ENCODE data around the gene EXOC3L2. TPM values are rescaled to one million over a fixed set of nuclear protein-coding genes. Genes with fewer than 3 reads are reported as not detected.

The EXOC3L2 gene
- total and polyA plus RNA-seq, 10 of the 15 experiments (the other 5 are each of a cell fraction or from before 2014, with no cell fraction given), result not detected

DNA sequence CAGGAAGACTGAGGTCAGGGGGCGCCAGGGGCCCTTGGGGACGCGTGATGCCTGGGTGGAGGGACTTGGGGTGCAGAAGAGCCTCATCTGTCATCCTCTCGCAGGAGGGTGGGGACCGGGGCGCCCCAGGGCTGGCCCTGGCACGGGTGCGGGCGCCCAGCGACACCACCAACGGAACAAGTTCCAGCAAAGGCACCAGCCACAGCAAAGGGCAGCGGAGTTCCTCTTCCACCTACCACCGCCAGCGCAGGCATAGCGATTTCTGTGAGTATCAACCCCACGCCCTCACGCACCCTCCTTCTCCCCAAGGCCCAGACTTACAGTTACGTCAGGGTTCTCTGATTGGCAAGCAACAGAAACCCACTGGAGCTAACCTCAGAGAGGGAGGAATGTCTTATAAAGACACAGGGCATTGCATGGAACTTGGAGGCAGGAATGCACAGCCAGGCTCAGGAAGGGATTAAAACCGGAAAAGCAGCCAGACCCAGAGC is 35.3 kb upstream of the EXOC3L2 start:
- intact Hi-C loops (cut with micrococcal nuclease; ENCODE audit: unreplicated experiment), result no loop called here
- Histone ChIP-seq H3K27ac (ENCODE audit: control insufficient read depth, insufficient read depth) (no peak overlapping the region), H3K9me3 (replicated peaks; ENCODE audit: control insufficient read depth, insufficient read depth, low read length) (no peaks in the 10 kb centered on the region), H3K9ac (ENCODE audit: control insufficient read depth, insufficient read depth, low read length) (no peak overlapping the region), H3K27me3 (replicated peaks in 1 of 2; ENCODE audit: control insufficient read depth in 2 of 2, insufficient read depth in 2 of 2, low read length in 1 of 2) (no peaks in the 10 kb centered on the region), H3K79me2 (ENCODE audit: control insufficient read depth, insufficient read depth, low read length) (no peaks in the 10 kb centered on the region), H3K4me2 (ENCODE audit: control insufficient read depth, insufficient read depth) (no peak overlapping the region), H3K4me3 (no peak overlapping the region), H4K20me1 (ENCODE audit: control insufficient read depth, insufficient read depth) (no peaks in the 10 kb centered on the region), H3K4me1 (ENCODE audit: control insufficient read depth, insufficient read depth, low read length) (no peaks in the 10 kb centered on the region), H2AFZ (ENCODE audit: control insufficient read depth, low read depth, low read length) (no peak overlapping the region), H3K36me3 (ENCODE audit: control insufficient read depth in 2 of 2, insufficient read depth in 2 of 2, low read length in 1 of 2) (peaks cover 0 to 2% of the 10 kb centered on the region in 2 experiments; a peak in 3 of 4 replicates)
- no peak for TF ChIP-seq RFX5 (IDR thresholded peaks at IDR 0.05; ENCODE audit: low read depth, low read length)
- TF ChIP-seq, protein P1, sequence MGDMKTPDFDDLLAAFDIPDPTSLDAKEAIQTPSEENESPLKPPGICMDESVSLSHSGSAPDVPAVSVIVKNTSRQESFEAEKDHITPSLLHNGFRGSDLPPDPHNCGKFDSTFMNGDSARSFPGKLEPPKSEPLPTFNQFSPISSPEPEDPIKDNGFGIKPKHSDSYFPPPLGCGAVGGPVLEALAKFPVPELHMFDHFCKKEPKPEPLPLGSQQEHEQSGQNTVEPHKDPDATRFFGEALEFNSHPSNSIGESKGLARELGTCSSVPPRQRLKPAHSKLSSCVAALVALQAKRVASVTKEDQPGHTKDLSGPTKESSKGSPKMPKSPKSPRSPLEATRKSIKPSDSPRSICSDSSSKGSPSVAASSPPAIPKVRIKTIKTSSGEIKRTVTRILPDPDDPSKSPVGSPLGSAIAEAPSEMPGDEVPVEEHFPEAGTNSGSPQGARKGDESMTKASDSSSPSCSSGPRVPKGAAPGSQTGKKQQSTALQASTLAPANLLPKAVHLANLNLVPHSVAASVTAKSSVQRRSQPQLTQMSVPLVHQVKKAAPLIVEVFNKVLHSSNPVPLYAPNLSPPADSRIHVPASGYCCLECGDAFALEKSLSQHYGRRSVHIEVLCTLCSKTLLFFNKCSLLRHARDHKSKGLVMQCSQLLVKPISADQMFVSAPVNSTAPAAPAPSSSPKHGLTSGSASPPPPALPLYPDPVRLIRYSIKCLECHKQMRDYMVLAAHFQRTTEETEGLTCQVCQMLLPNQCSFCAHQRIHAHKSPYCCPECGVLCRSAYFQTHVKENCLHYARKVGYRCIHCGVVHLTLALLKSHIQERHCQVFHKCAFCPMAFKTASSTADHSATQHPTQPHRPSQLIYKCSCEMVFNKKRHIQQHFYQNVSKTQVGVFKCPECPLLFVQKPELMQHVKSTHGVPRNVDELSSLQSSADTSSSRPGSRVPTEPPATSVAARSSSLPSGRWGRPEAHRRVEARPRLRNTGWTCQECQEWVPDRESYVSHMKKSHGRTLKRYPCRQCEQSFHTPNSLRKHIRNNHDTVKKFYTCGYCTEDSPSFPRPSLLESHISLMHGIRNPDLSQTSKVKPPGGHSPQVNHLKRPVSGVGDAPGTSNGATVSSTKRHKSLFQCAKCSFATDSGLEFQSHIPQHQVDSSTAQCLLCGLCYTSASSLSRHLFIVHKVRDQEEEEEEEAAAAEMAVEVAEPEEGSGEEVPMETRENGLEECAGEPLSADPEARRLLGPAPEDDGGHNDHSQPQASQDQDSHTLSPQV (IDR thresholded peaks at IDR 0.05), result no peak
- TF ChIP-seq CHD2 (IDR thresholded peaks at IDR 0.05; ENCODE audit: borderline replicate concordance, low read depth, low read length), result no peak
- no peak for TF ChIP-seq ZNF24 (IDR thresholded peaks at IDR 0.05)
- TF ChIP-seq, protein P2, sequence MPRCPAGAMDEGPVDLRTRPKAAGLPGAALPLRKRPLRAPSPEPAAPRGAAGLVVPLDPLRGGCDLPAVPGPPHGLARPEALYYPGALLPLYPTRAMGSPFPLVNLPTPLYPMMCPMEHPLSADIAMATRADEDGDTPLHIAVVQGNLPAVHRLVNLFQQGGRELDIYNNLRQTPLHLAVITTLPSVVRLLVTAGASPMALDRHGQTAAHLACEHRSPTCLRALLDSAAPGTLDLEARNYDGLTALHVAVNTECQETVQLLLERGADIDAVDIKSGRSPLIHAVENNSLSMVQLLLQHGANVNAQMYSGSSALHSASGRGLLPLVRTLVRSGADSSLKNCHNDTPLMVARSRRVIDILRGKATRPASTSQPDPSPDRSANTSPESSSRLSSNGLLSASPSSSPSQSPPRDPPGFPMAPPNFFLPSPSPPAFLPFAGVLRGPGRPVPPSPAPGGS (IDR thresholded peaks at IDR 0.05; ENCODE audit: borderline replicate concordance, insufficient read depth, low read depth, low read length, poor library complexity, severe bottlenecking), result no peak
- no peak for TF ChIP-seq WRNIP1 (IDR thresholded peaks at IDR 0.05; ENCODE audit: borderline replicate concordance, low read depth, low read length)
- TF ChIP-seq HDAC2 (IDR thresholded peaks at IDR 0.05), result no peak
- TF ChIP-seq, protein P3, sequence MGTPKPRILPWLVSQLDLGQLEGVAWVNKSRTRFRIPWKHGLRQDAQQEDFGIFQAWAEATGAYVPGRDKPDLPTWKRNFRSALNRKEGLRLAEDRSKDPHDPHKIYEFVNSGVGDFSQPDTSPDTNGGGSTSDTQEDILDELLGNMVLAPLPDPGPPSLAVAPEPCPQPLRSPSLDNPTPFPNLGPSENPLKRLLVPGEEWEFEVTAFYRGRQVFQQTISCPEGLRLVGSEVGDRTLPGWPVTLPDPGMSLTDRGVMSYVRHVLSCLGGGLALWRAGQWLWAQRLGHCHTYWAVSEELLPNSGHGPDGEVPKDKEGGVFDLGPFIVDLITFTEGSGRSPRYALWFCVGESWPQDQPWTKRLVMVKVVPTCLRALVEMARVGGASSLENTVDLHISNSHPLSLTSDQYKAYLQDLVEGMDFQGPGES (IDR thresholded peaks at IDR 0.05), result no peak
- no peak for TF ChIP-seq CEBPB (IDR thresholded peaks at IDR 0.05; ENCODE audit: borderline replicate concordance in 1 of 2, low read depth in 2 of 2, low read length in 2 of 2)
- no peak for TF ChIP-seq BHLHE40 (IDR thresholded peaks at IDR 0.05; ENCODE audit: borderline replicate concordance in 1 of 2, low read depth in 2 of 2, low read length in 1 of 2)
- TF ChIP-seq, protein P4, sequence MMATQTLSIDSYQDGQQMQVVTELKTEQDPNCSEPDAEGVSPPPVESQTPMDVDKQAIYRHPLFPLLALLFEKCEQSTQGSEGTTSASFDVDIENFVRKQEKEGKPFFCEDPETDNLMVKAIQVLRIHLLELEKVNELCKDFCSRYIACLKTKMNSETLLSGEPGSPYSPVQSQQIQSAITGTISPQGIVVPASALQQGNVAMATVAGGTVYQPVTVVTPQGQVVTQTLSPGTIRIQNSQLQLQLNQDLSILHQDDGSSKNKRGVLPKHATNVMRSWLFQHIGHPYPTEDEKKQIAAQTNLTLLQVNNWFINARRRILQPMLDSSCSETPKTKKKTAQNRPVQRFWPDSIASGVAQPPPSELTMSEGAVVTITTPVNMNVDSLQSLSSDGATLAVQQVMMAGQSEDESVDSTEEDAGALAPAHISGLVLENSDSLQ (IDR thresholded peaks at IDR 0.05), result no peak
- no peak for TF ChIP-seq MXI1 (IDR thresholded peaks at IDR 0.05; ENCODE audit: low read depth, low read length)
- no peak for TF ChIP-seq HDGF (IDR thresholded peaks at IDR 0.05)
- TF ChIP-seq FOXK2 (IDR thresholded peaks at IDR 0.05), result no peak
- TF ChIP-seq NBN (IDR thresholded peaks at IDR 0.05), result no peak
- TF ChIP-seq ATF7 (IDR thresholded peaks at IDR 0.05; ENCODE audit: low read depth), result no peak
- TF ChIP-seq NFYB (IDR thresholded peaks at IDR 0.05; ENCODE audit: insufficient read depth, low read depth, low read length), result no peak
- TF ChIP-seq NFXL1 (IDR thresholded peaks at IDR 0.05; ENCODE audit: borderline replicate concordance), result no peak
- in situ Hi-C loops (cut with MboI), result no loop called here
- SMC1A ChIA-PET (ENCODE audit: uncharacterized antibody, unreplicated experiment), result interaction anchor here (0.7 kb wide), 1 partner anchor 168 kb away, joined by 3 read pairs; no protein-coding TSS in a partner anchor
- no TSS peak for BruUV-seq (replicated peaks)
- RAD21 ChIA-PET (ENCODE audit: unreplicated experiment), result no interaction called here
- CTCF ChIA-PET, result no interaction called here
- DNase-seq (ENCODE audit: low read depth, low spot score), result no peak
- 94% methylated on average over 19 of the region's 19 CpGs for WGBS (ENCODE audit: insufficient coverage, insufficient replicate concordance, low lambda C conversion rate, missing lambda C conversion rate)
- POLR2A ChIA-PET, result interaction anchor here (0.6 kb wide), 1 partner anchor 97 kb away, joined by 3 read pairs; no protein-coding TSS in a partner anchor
- ATAC-seq, result no peak
- FAIRE-seq, result no peak

Measured in GM12878 (cell line).